GM18499 (cell line): Measurements from ENCODE around the gene SYT10.
"Not testable (repeated sequence)": the region's sequence is repeated elsewhere in the genome, so short reads cannot be mapped to it uniquely, and the experiment has no call there.

Experiments
- ATAC-seq: cut with Tn5 transposase; IDR thresholded peaks from one replicate; pipeline ENCODE4 v1.9.1; 2021; ENCODE audit warnings: moderate number of reproducible peaks; ENCODE audit not compliant: insufficient read depth, unreplicated experiment

Gene SYT10

GRCh38 chr12:33370318-33370717, 69.3 kb downstream of the SYT10 start:
- no peak for ATAC-seq

GRCh38 chr12:33357181-33357580, 82.4 kb downstream of the SYT10 start:
- no peak for ATAC-seq

DNA sequence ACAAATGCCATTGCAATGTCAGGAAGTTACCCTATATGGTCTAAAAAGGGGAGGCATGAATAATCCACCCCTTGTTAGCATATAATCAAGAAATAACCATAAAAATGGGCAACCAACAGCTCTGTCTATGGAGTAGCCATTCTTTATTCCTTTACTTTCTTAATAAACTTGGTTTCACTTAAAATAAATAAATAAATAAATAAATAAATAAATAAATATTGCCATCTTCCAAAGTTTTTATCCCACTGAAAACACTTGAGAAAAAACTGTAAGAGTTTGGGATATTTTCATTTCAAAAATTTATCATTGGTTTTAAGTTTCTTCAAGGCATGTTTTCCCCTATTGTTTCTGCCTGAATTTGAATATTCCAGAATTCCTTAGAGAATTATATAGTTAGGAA, 89.8 kb downstream of the SYT10 start:
- ATAC-seq: no peak

GRCh38 chr12:33331961-33332398, 107.6 kb downstream of the SYT10 start:
- not testable (repeated sequence) for ATAC-seq

DNA sequence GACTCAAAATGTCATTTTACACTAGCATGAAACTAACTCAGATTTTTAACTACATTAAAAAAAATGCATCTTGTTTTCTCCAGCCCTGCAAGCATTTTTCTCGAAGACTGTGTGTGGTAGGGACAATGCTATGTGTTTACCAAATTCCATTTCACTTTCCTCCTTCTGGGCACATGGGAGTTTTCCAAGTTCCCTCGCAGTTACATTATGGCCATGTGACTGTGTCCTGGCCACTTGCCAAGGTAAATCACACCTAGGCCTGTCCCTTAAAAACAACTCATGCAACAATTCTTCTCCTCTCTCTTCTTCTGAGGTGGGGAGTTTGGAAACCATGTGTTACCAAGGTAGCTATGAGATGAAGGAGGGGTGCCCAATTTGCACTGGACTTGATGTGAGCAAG, 108.7 kb downstream of the SYT10 start:
- ATAC-seq: no peak
